GM19099 (cell line): ENCODE results near the gene ZNF512.

ENCODE experiments used
- POLR2A ChIP-seq: IDR thresholded peaks from 3 replicates; pipeline ENCODE4 v1.6.1; 2011; ENCODE audit warnings: low read depth; ENCODE audit not compliant: insufficient read length; ENCODE audit errors: extremely low read depth

Gene ZNF512

GRCh38 chr2:27663285-27664153 is 80.7 kb downstream of the ZNF512 start, which contains the start of the genes SLC4A1AP and SUPT7L:
Gene SLC4A1AP, plus strand, starts transcription at chr2:27663889. Its CDS starts 26 bp downstream, at chr2:27663915.
Gene SUPT7L, minus strand, starts transcription at chr2:27663614. Its CDS starts 1,422 bp downstream, at chr2:27662192.
- peak; percentile 69 for TF ChIP-seq POLR2A

DNA sequence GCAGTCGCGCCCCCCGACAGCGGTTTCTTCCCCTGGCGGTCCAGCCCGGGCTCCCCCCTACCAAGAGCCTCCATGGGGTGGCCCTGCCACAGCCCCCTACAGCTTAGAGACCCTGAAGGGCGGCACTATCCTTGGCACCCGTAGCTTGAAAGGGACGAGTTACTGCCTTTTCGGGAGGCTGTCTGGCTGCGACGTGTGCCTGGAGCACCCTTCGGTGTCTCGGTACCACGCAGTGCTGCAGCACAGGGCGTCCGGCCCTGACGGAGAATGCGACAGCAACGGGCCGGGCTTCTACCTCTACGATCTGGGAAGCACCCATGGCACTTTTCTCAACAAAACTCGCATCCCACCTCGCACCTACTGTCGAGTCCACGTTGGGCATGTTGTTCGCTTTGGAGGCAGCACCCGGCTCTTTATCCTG is 81.3 kb downstream of the ZNF512 start:
- TF ChIP-seq POLR2A = no peak

DNA sequence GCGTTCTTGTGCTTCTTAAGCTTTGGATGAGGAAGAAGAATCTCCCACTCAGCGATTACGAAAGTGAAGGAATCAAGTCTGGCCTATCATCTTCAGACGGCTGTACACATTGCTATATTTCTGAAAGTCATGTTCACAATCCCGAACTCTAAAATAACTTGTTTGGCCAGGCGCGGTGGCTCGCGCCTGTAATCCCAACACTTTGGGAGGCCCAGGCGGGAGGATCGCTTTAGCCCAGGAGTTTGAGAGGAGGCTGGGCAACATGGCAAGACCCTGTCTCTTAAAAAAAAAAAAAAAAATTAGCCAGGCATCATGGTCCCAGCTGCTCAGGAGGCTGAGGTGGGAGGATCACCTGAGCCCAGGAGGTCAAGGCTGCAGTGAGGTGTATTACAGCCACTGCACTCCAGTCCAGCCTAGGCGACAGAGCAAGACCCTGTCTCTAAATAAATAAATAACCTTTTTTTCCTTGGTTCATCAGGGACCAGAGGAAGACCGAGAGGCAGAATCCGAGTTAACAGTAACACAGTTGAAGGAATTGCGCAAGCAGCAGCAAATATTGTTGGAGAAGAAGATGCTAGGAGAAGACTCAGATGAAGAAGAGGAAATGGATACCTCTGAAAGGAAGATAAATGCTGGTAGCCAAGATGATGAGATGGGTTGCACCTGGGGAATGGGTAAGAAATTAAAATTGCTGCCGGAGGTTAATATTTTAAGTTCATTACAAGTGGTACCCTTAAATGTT is 82.0 kb downstream of the ZNF512 start:
- TF ChIP-seq POLR2A = no peak

DNA sequence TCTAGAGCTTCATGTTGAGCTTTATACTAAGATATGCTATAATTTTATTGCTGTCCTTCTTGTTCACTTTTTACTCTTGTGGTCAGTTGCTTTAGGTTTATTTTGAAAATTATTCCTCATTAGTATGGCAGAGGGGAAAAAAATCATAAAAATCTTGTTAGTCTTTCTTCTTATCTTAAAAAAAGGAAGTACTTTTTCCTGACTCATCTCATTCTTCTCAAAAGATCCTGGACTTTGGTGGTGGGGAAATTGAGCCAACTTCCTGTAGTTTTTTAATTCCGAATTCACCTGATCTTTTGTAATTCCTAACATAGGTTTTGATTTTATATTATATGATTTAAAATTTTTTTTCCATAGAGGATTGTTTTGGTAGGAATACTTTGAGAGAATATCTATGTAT is 84.6 kb downstream of the ZNF512 start:
- TF ChIP-seq POLR2A = no peak

DNA sequence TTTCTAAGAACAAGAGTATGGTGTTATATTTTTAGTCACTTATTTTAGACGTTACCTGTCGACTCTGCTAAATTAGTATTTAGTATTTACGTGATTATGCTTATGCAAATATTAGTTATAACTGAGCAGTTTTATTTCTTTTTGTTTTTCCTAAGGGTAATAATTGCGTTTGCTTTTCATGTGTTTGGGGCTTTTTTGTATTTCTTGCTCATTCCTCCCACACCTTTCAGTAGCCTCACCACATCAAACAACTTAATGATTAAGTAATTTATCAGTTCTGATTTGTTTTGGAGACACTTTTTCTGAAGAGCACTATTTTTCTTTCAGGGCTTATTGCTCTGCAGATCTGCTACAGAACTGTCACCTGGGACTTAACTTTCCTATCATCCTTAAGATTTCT is 88.4 kb downstream of the ZNF512 start:
- no peak for TF ChIP-seq POLR2A
